K562 (cell line): ENCODE results near the gene ZNF135. TPM values are rescaled to one million over a fixed set of nuclear protein-coding genes. Genes with fewer than 3 reads are reported as not detected.

Experiments used
- FOS ChIP-seq: IDR thresholded peaks from 3 replicates; pipeline ENCODE4 v1.6.1; 2011; ENCODE audit not compliant: insufficient read length; ENCODE audit errors: extremely low read depth
- FOXJ2 ChIP-seq: fragments of 200-800 bp; sonication (Bioruptor generic); IDR thresholded peaks from 2 replicates; pipeline ENCODE4 v1.6.1; 2016; ENCODE audit warnings: missing genetic modification characterization, missing compliant biosample characterization
- GABPB2 ChIP-seq: fragments of 250-450 bp; sonication (Bioruptor Pico); conservative IDR thresholded peaks from 2 replicates; pipeline ENCODE4 v1.5.1; 2021; ENCODE audit warnings: mild to moderate bottlenecking
- HCFC1 ChIP-seq: IDR thresholded peaks from 2 replicates; pipeline ENCODE4 v1.6.1; 2012; ENCODE audit warnings: low read depth, low read length, improper control_type of control experiment
- HDAC8 ChIP-seq: fragments of 450-650 bp; IDR thresholded peaks from 2 replicates; pipeline ENCODE4 v1.6.1; 2016; ENCODE audit warnings: mild to moderate bottlenecking, missing genetic modification characterization, moderate library complexity, missing compliant biosample characterization
- HNRNPL ChIP-seq: fragments of 200-400 bp; formaldehyde crosslinking; IDR thresholded peaks from 2 replicates; pipeline ENCODE4 v1.6.1; 2017; ENCODE audit warnings: low read depth, mild to moderate bottlenecking, low read length
- HOMEZ ChIP-seq: fragments of 250-450 bp; sonication (Bioruptor Pico); IDR thresholded peaks from 2 replicates; pipeline ENCODE4 v1.4.0; 2020; ENCODE audit warnings: mild to moderate bottlenecking, moderate library complexity
- IFI16 ChIP-seq: fragments of 250-450 bp; sonication (Bioruptor Pico); IDR thresholded peaks from 2 replicates; pipeline ENCODE4 v2.1.2; 2022; ENCODE audit warnings: mild to moderate bottlenecking, inconsistent platforms
- MCM3 ChIP-seq: fragments of 450-650 bp; IDR thresholded peaks from 2 replicates; pipeline ENCODE4 v1.6.1; 2016
- NR2C2 ChIP-seq, 2 experiments: fragments of 200-800 bp in 1 of 2; sonication (Bioruptor generic) in 1 of 2; sonication (generic) in 1 of 2; formaldehyde crosslinking in 1 of 2; IDR thresholded peaks; 2 replicates each; pipeline versions ENCODE4 v1.6.1 to v1.8.0; 2016 to 2022; ENCODE audit warnings: mild to moderate bottlenecking in 1 of 2, missing compliant biosample characterization in 1 of 2, missing genetic modification characterization in 1 of 2, missing genetic modification reagents in 1 of 2
- SAFB2 ChIP-seq: fragments of 200-400 bp; formaldehyde crosslinking; IDR thresholded peaks from 2 replicates; pipeline ENCODE4 v1.6.1; 2018; ENCODE audit warnings: borderline replicate concordance, low read length, low read depth, moderate library complexity; ENCODE audit not compliant: severe bottlenecking
- SIN3A ChIP-seq, 2 experiments: fragments of 150-350 bp in 1 of 2; IDR thresholded peaks; 2 replicates each; pipeline ENCODE4 v1.6.1; 2011 to 2016; ENCODE audit warnings: borderline replicate concordance in 2 of 2, low read depth in 2 of 2, low read length in 2 of 2, mild to moderate bottlenecking in 2 of 2, moderate library complexity in 2 of 2; ENCODE audit not compliant: control insufficient read depth in 1 of 2
- SMARCB1 ChIP-seq: IDR thresholded peaks from 2 replicates; pipeline ENCODE4 v1.6.1; 2011; ENCODE audit warnings: improper control_type of control experiment, low read depth; ENCODE audit not compliant: insufficient read length
- SREBF1 ChIP-seq: fragments of 150-350 bp; IDR thresholded peaks from 2 replicates; pipeline ENCODE4 v1.6.1; 2014; ENCODE audit warnings: antibody characterized with exemption, low read depth, low read length, borderline replicate concordance
- ZNF197 ChIP-seq: fragments of 200-800 bp; sonication (Bioruptor generic); IDR thresholded peaks from 2 replicates; pipeline ENCODE4 v1.6.1; 2016; ENCODE audit warnings: low read depth, missing genetic modification characterization, missing compliant biosample characterization
- ZNF232 ChIP-seq: sonication (generic); formaldehyde crosslinking; IDR thresholded peaks from 2 replicates; pipeline ENCODE4 v1.8.0; 2022; ENCODE audit warnings: mild to moderate bottlenecking, missing genetic modification reagents
- ZNF277 ChIP-seq: fragments of 250-450 bp; sonication (Bioruptor Pico); IDR thresholded peaks from 2 replicates; pipeline ENCODE4 v1.8.0; 2022; ENCODE audit warnings: inconsistent platforms, mild to moderate bottlenecking, moderate library complexity, borderline replicate concordance
- ZNF77 ChIP-seq: fragments of 250-450 bp; sonication (Bioruptor Pico); IDR thresholded peaks from 2 replicates; pipeline ENCODE4 v1.5.0; 2020
- ZSCAN29 ChIP-seq: fragments of 450-650 bp; IDR thresholded peaks from 2 replicates; pipeline ENCODE4 v1.6.1; 2017
- polyA plus RNA-seq, 8 experiments: library from polyadenylated mRNA; depleted of rRNA in 4 of 8; stranded (reverse) in 5 of 8; unstranded in 3 of 8; fragments of >200 nt; fragmentation: Nextera tagmentation in 2 of 8; fragmentation: Illumina TruSeq in 1 of 8; extraction: Ambion mirVana in 2 of 8; extraction: Trizol in 1 of 8; gene quantifications; 2 replicates each; pipeline versions ENCODE4 v1.2.1 to v1.2.3, GENCODE V29; 2011 to 2014; ENCODE audit warnings: inconsistent platforms in 1 of 8, missing spikeins in 1 of 8
- total RNA-seq, 7 experiments: library from RNA; depleted of rRNA in 6 of 7; stranded (reverse); fragments of >200 nt in 6 of 7; fragmentation: Illumina TruSeq in 2 of 7; extraction: Trizol in 2 of 7; gene quantifications; 2 replicates each; pipeline versions ENCODE4 v1.2.1 to v1.2.3, GENCODE V29; 2011 to 2021; ENCODE audit warnings: low replicate concordance in 1 of 7
- TF ChIP-seq, protein P1 (sequence below): sonication (generic); formaldehyde crosslinking; IDR thresholded peaks from 2 replicates; pipeline ENCODE4 v1.9.0; 2022; ENCODE audit warnings: mild to moderate bottlenecking, missing genetic modification reagents
- TF ChIP-seq, protein P2 (sequence below), 2 experiments: fragments of 450-650 bp in 1 of 2; sonication (generic) in 1 of 2; formaldehyde crosslinking in 1 of 2; IDR thresholded peaks in 1 of 2; conservative IDR thresholded peaks in 1 of 2; 2 replicates each; pipeline versions ENCODE4 v1.6.1 to v1.8.1; 2016 to 2023; ENCODE audit warnings: mild to moderate bottlenecking in 2 of 2, moderate library complexity in 2 of 2, inconsistent platforms in 1 of 2, missing genetic modification reagents in 1 of 2

ZNF135 gene
- total and polyA plus RNA-seq, 9 of the 15 experiments (the other 6 are each of a cell fraction or from before 2014, with no cell fraction given), result not detected

GRCh38 chr19:58097781-58098681 is 38.9 kb downstream of the ZNF135 start, which contains the start of gene ZSCAN18 (continued):
- TF ChIP-seq HOMEZ (CRISPR knock-in tag) (no peak), HDAC8 (tag) (no peak), ZSCAN29 (no peak), ZNF277 (no peak), IFI16 (CRISPR knock-in tag) (no peak), SIN3A (IDR thresholded peaks at IDR 0.05; ENCODE audit: borderline replicate concordance in 2 of 2, control insufficient read depth in 1 of 2, low read depth in 2 of 2, low read length in 2 of 2) (no peak), SREBF1 (no peak), ZNF77 (CRISPR knock-in tag) (no peak), HNRNPL (no peak), HCFC1 (peak; percentile 76), FOXJ2 (tag) (peak; percentile 99), SAFB2 (no peak), ZNF232 (CRISPR knock-in tag) (no peak), GABPB2 (no peak), NR2C2 (CRISPR knock-in tag; IDR thresholded peaks at IDR 0.05) (no peak), NR2C2 (tag; IDR thresholded peaks at IDR 0.05) (peak; percentile 47; the same call in 1 of the 2 replicates), MCM3 (no peak), ZNF197 (CRISPR knock-in tag) (no peak), SMARCB1 (no peak), FOS (peak; percentile 29)
- TF ChIP-seq, protein P1, sequence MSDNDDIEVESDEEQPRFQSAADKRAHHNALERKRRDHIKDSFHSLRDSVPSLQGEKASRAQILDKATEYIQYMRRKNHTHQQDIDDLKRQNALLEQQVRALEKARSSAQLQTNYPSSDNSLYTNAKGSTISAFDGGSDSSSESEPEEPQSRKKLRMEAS (CRISPR knock-in tag), result no peak
- TF ChIP-seq, protein P2, sequence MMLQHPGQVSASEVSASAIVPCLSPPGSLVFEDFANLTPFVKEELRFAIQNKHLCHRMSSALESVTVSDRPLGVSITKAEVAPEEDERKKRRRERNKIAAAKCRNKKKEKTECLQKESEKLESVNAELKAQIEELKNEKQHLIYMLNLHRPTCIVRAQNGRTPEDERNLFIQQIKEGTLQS (IDR thresholded peaks at IDR 0.05), result no peak
- TF ChIP-seq, protein P2 (CRISPR knock-in tag; conservative IDR thresholded peaks at IDR 0.05), result no peak
